Osteoblast (primary cell): ENCODE measurements around the gene CHCHD1. TPM values are rescaled to one million over a fixed set of nuclear protein-coding genes. Genes with fewer than 3 reads are reported as not detected.

Experiments used
- DNase-seq: peaks from one replicate; pipeline ENCODE4 v3.0.0; 2011; ENCODE audit warnings: low spot score, mixed read lengths; ENCODE audit not compliant: insufficient read length; ENCODE audit errors: missing footprints
- H2AFZ ChIP-seq: 2 replicates; pipeline ENCODE4 v1.6.0; 2011; ENCODE audit warnings: mild to moderate bottlenecking, low read length
- H3K27ac ChIP-seq: 2 replicates; pipeline ENCODE4 v1.5.1; 2011; ENCODE audit warnings: mild to moderate bottlenecking, low read depth, low read length, moderate library complexity
- H3K27me3 ChIP-seq: 2 replicates; pipeline ENCODE4 v1.6.0; 2012; ENCODE audit warnings: mild to moderate bottlenecking, control low read depth, inconsistent platforms, low read length, moderate library complexity; ENCODE audit not compliant: insufficient read depth
- H3K36me3 ChIP-seq: 2 replicates; pipeline ENCODE4 v1.5.1; 2011; ENCODE audit warnings: mild to moderate bottlenecking, low read length, control low read depth, moderate library complexity; ENCODE audit not compliant: insufficient read depth
- H3K4me1 ChIP-seq: 2 replicates; pipeline ENCODE4 v1.5.1; 2011; ENCODE audit warnings: mild to moderate bottlenecking, low read length, control low read depth, moderate library complexity; ENCODE audit not compliant: insufficient read depth
- H3K4me2 ChIP-seq: 2 replicates; pipeline ENCODE4 v1.6.0; 2011; ENCODE audit warnings: mild to moderate bottlenecking, low read length; ENCODE audit not compliant: insufficient read depth
- H3K4me3 ChIP-seq: fragments of 200-600 bp; sonication (generic); 3 replicates; pipeline ENCODE4 v1.5.1; 2012; ENCODE audit warnings: mild to moderate bottlenecking, low read length, inconsistent platforms; ENCODE audit not compliant: insufficient read depth
- H3K79me2 ChIP-seq: 2 replicates; pipeline ENCODE4 v1.6.0; 2012; ENCODE audit warnings: mild to moderate bottlenecking, low read length, control low read depth, inconsistent platforms; ENCODE audit not compliant: insufficient read depth
- H3K9me3 ChIP-seq: 2 replicates; pipeline ENCODE4 v1.5.1; 2011; ENCODE audit warnings: low read depth, low read length, control low read depth
- H4K20me1 ChIP-seq: 2 replicates; pipeline ENCODE4 v1.6.0; 2012; ENCODE audit warnings: mild to moderate bottlenecking, low read length, control low read depth; ENCODE audit not compliant: insufficient read depth
- total RNA-seq: library from RNA; depleted of rRNA; stranded (reverse); fragments of >200 nt; gene quantifications from 2 replicates; pipeline ENCODE4 v1.2.3, GENCODE V29; 2012
- TF ChIP-seq, protein P1 (sequence below): IDR thresholded peaks from 2 replicates; pipeline ENCODE4 v1.5.1; 2011; ENCODE audit warnings: mild to moderate bottlenecking, low read depth, low read length, moderate library complexity; ENCODE audit errors: extremely low read depth

The CHCHD1 gene
- total RNA-seq, 1 donor, result 12.7 TPM

DNA sequence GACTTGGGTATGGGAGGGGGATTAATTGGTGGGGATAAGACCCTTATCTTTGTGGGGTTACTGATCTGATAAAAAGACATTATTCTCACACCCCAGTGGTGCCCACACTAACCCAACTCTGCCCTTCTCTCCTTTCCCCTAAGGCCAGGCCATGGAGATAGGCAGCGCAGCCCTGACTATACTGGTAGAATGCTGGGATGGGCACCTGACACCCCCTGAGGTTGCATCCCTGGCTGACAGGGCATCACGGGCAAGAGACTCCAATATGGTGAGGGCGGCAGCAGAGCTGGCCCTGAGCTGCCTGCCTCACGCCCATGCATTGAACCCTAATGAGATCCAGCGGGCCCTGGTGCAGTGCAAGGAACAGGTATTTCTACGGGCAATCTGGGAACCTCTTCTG is 16.2 kb downstream of the CHCHD1 start:
- Histone ChIP-seq H3K36me3 (peaks cover 84% of the 10 kb centered on the region), H4K20me1 (peaks cover 13% of the 10 kb centered on the region), H3K79me2 (no peaks in the 10 kb centered on the region), H3K4me3 (no peak overlapping the region), H2AFZ (no peak overlapping the region), H3K27me3 (no peaks in the 10 kb centered on the region), H3K9me3 (no peaks in the 10 kb centered on the region), H3K4me2 (no peak overlapping the region), H3K4me1 (no peaks in the 10 kb centered on the region), H3K27ac (no peak overlapping the region)
- DNase-seq, result peak; percentile 74
- TF ChIP-seq, protein P1, sequence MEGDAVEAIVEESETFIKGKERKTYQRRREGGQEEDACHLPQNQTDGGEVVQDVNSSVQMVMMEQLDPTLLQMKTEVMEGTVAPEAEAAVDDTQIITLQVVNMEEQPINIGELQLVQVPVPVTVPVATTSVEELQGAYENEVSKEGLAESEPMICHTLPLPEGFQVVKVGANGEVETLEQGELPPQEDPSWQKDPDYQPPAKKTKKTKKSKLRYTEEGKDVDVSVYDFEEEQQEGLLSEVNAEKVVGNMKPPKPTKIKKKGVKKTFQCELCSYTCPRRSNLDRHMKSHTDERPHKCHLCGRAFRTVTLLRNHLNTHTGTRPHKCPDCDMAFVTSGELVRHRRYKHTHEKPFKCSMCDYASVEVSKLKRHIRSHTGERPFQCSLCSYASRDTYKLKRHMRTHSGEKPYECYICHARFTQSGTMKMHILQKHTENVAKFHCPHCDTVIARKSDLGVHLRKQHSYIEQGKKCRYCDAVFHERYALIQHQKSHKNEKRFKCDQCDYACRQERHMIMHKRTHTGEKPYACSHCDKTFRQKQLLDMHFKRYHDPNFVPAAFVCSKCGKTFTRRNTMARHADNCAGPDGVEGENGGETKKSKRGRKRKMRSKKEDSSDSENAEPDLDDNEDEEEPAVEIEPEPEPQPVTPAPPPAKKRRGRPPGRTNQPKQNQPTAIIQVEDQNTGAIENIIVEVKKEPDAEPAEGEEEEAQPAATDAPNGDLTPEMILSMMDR, result no peak

DNA sequence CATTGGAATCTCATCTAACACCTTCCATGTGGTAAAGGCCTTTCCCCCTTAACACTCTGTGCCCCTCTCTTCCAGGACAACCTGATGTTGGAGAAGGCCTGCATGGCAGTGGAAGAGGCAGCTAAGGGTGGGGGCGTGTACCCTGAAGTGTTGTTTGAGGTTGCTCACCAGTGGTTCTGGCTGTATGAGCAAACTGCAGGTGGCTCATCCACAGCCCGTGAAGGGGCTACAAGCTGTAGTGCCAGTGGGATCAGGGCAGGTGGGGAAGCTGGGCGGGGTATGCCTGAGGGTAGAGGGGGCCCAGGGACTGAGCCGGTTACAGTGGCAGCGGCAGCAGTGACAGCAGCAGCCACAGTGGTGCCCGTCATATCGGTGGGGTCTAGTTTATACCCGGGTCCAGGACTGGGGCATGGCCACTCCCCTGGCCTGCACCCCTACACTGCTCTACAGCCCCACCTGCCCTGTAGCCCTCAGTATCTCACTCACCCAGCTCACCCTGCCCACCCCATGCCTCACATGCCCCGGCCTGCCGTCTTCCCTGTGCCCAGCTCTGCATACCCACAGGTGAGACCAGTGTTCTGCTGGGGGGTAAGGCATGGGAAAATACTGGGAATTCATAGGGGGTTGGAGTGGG is 17.2 kb downstream of the CHCHD1 start:
- H3K79me2 ChIP-seq, result no peaks in the 10 kb centered on the region
- H3K36me3 ChIP-seq, result peaks cover 85% of the 10 kb centered on the region
- H3K4me3 ChIP-seq, result no peak overlapping the region
- DNase-seq, result peak; percentile 71
- H3K4me2 ChIP-seq, result no peak overlapping the region
- H3K4me1 ChIP-seq, result no peaks in the 10 kb centered on the region
- TF ChIP-seq, protein P1, result no peak
- peaks cover 13% of the 10 kb centered on the region for H4K20me1 ChIP-seq
- no peak overlapping the region for H3K27ac ChIP-seq
- H3K27me3 ChIP-seq, result no peaks in the 10 kb centered on the region
- no peaks in the 10 kb centered on the region for H3K9me3 ChIP-seq
- no peak overlapping the region for H2AFZ ChIP-seq

DNA sequence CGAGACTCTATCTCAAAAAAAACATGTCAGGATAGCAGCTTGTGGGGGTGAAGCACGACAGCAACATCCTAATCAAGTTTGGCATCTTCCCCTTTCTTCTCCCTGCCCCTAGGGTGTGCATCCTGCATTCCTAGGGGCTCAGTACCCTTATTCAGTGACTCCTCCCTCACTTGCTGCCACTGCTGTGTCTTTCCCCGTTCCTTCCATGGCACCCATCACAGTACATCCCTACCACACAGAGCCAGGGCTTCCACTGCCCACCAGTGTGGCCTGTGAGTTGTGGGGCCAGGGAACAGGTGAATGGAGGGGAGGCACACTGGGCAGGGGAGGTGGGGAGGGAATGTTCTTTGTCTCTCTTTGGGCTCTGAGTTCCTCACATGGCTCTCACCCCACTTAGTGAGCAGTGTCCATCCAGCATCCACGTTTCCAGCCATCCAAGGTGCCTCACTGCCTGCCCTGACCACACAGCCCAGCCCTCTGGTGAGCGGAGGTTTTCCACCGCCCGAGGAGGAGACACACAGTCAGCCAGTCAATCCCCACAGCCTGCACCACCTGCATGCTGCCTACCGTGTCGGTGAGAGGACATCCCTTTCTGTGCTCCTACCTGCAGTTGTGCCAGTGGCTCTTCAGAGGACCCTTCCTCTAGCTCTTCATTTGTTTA is 18.2 kb downstream of the CHCHD1 start:
- Histone ChIP-seq H3K27me3 (no peaks in the 10 kb centered on the region), H4K20me1 (peaks cover 13% of the 10 kb centered on the region), H3K4me2 (no peak overlapping the region), H3K79me2 (no peaks in the 10 kb centered on the region), H3K9me3 (no peaks in the 10 kb centered on the region), H3K36me3 (peaks cover 80% of the 10 kb centered on the region), H3K4me3 (no peak overlapping the region), H2AFZ (no peak overlapping the region), H3K27ac (no peak overlapping the region), H3K4me1 (no peaks in the 10 kb centered on the region)
- TF ChIP-seq, protein P1, result no peak
- DNase-seq, result peak; percentile 17

DNA sequence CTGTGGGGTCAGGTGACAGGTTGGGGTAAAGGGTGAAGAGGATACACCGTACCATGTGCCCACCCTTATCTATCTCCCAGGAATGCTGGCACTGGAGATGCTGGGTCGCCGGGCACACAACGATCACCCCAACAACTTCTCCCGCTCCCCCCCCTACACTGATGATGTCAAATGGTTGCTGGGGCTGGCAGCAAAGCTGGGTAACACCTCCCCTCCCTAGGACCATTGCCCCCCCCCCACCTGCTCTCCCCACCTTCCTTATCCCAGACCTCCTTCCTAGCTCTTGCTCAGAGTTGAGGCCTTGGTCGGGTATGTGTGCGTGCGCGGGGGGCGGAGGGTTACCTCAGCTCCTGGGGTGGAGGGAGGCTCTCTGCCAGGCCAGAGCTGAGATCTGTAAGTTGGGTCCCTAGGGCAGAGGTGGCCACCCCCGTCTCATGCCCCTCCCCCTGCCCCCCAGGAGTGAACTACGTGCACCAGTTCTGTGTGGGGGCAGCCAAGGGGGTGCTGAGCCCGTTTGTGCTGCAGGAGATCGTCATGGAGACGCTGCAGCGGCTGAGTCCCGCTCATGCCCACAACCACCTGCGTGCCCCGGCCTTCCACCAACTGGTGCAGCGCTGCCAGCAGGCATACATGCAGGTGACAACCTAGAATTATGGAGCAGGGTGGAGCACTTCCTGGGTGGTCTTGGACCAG is 18.9 kb downstream of the CHCHD1 start:
- Histone ChIP-seq H3K9me3 (no peaks in the 10 kb centered on the region), H2AFZ (no peak overlapping the region), H3K79me2 (no peaks in the 10 kb centered on the region), H3K27me3 (no peaks in the 10 kb centered on the region), H3K4me3 (no peak overlapping the region), H3K36me3 (peaks cover 77% of the 10 kb centered on the region), H4K20me1 (peaks cover 13% of the 10 kb centered on the region), H3K4me1 (no peaks in the 10 kb centered on the region), H3K27ac (no peak overlapping the region), H3K4me2 (no peak overlapping the region)
- DNase-seq, result peak; percentile 79
- TF ChIP-seq, protein P1, result no peak
